Endodermal cell (in vitro differentiated cells): Measurements from ENCODE around the gene SHQ1. TPM values are rescaled to one million over a fixed set of nuclear protein-coding genes. Genes with fewer than 3 reads are reported as not detected.

ENCODE experiments used
- DNase-seq: peaks from one replicate; pipeline ENCODE4 v3.0.0-alpha.2; 2017
- H3K27ac ChIP-seq: 2 replicates; pipeline ENCODE4 v1.5.1; 2013; ENCODE audit warnings: mild to moderate bottlenecking, low read depth, low read length, moderate library complexity
- H3K27me3 ChIP-seq: 2 replicates; pipeline ENCODE4 v1.6.1; 2013; ENCODE audit warnings: mild to moderate bottlenecking, low read length, moderate library complexity; ENCODE audit not compliant: insufficient read depth, control insufficient read depth, poor library complexity, severe bottlenecking
- H3K36me3 ChIP-seq: 2 replicates; pipeline ENCODE4 v1.7.0; 2013; ENCODE audit warnings: mild to moderate bottlenecking, low read length, moderate library complexity; ENCODE audit not compliant: control insufficient read depth, insufficient read depth
- H3K4me1 ChIP-seq: one replicate; pipeline ENCODE4 v1.7.0; 2013; ENCODE audit warnings: low read length; ENCODE audit not compliant: control insufficient read depth, insufficient read depth
- H3K4me3 ChIP-seq: 2 replicates; pipeline ENCODE4 v1.5.1; 2013; ENCODE audit warnings: mild to moderate bottlenecking, low read length, moderate library complexity
- H3K9ac ChIP-seq: 2 replicates; pipeline ENCODE4 v1.6.1; 2013; ENCODE audit warnings: mild to moderate bottlenecking, low read length, moderate library complexity; ENCODE audit not compliant: poor library complexity, severe bottlenecking; ENCODE audit errors: extremely low read depth
- H3K9me3 ChIP-seq: 2 replicates; pipeline ENCODE4 v1.6.1; 2013; ENCODE audit warnings: mild to moderate bottlenecking, low read length, moderate library complexity; ENCODE audit not compliant: control insufficient read depth
- H3K27ac Mint-ChIP-seq: 2 replicates; pipeline ENCODE4 v1.8.0; 2020; ENCODE audit warnings: mixed read lengths
- H3K27me3 Mint-ChIP-seq: 2 replicates; pipeline ENCODE4 v1.8.0; 2021; ENCODE audit warnings: mild to moderate bottlenecking, mixed read lengths; ENCODE audit not compliant: insufficient read depth
- H3K36me3 Mint-ChIP-seq: 2 replicates; pipeline ENCODE4 v1.8.0; 2020; ENCODE audit warnings: low read depth, mixed read lengths
- H3K4me1 Mint-ChIP-seq: 2 replicates; pipeline ENCODE4 v1.8.0; 2020; ENCODE audit warnings: mixed read lengths
- H3K4me3 Mint-ChIP-seq: 2 replicates; pipeline ENCODE4 v1.8.0; 2020; ENCODE audit warnings: mild to moderate bottlenecking, moderate library complexity, mixed read lengths
- H3K9me3 Mint-ChIP-seq: 2 replicates; pipeline ENCODE4 v1.8.0; 2020; ENCODE audit warnings: mild to moderate bottlenecking, mixed read lengths
- WGBS, 2 experiments: methylation state at CpG; one replicate each; pipeline versions ENCODE4 v1.1.5 to v1.1.7; 2013; ENCODE audit warnings: missing lambda C conversion rate in 2 of 2, mixed read lengths in 1 of 2; ENCODE audit not compliant: insufficient coverage in 1 of 2, insufficient read length in 1 of 2; 5-methylcytosine and 5-hydroxymethylcytosine counted together
- total RNA-seq, 2 donors: library from RNA; stranded (reverse); fragmentation: NEBNext Ultra II Directional in 1 of 2; extraction: Animal tissue kit (Norgen Biotek cat#: 25700) in 1 of 2; gene quantifications; 2 replicates in 1 of 2; 3 replicates in 1 of 2; pipeline ENCODE4 v1.2.1, GENCODE V29; 2021
- TF ChIP-seq, protein P1 (sequence below): fragments of 200-600 bp; sonication (generic); conservative IDR thresholded peaks from 2 replicates; pipeline ENCODE4 v1.5.0; 2021; ENCODE audit warnings: antibody characterized with exemption, mild to moderate bottlenecking

Gene SHQ1
- total RNA-seq, 2 donors from 2014 or later: 28.2 to 28.4 TPM

- no peaks in the 10 kb centered on the region for H3K4me1 ChIP-seq
- Mint-ChIP-seq H3K9me3 (no peaks in the 10 kb centered on the region), H3K36me3 (no peaks in the 10 kb centered on the region), H3K27me3 (no peaks in the 10 kb centered on the region), H3K27ac (no peak overlapping the region), H3K4me1 (no peaks in the 10 kb centered on the region), H3K4me3 (no peak overlapping the region)
- H3K9ac ChIP-seq: no peak overlapping the region
- no peak for DNase-seq
- TF ChIP-seq, protein P1, sequence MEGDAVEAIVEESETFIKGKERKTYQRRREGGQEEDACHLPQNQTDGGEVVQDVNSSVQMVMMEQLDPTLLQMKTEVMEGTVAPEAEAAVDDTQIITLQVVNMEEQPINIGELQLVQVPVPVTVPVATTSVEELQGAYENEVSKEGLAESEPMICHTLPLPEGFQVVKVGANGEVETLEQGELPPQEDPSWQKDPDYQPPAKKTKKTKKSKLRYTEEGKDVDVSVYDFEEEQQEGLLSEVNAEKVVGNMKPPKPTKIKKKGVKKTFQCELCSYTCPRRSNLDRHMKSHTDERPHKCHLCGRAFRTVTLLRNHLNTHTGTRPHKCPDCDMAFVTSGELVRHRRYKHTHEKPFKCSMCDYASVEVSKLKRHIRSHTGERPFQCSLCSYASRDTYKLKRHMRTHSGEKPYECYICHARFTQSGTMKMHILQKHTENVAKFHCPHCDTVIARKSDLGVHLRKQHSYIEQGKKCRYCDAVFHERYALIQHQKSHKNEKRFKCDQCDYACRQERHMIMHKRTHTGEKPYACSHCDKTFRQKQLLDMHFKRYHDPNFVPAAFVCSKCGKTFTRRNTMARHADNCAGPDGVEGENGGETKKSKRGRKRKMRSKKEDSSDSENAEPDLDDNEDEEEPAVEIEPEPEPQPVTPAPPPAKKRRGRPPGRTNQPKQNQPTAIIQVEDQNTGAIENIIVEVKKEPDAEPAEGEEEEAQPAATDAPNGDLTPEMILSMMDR: no peak
- no peaks in the 10 kb centered on the region for H3K27me3 ChIP-seq
- H3K36me3 ChIP-seq: no peaks in the 10 kb centered on the region
- no peak overlapping the region for H3K4me3 ChIP-seq
- no peak overlapping the region for H3K27ac ChIP-seq
- H3K9me3 ChIP-seq: no peaks in the 10 kb centered on the region
- WGBS, 2 experiments: 98 to 100% methylated on average over 3 to 4 of the region's 5 CpGs
Measured at GRCh38 chr3:72860053-72860452, 11.8 kb upstream of the SHQ1 start.

GRCh38 chr3:72855001-72855400 is 6.8 kb upstream of the SHQ1 start:
- Histone ChIP-seq H3K9me3 (no peaks in the 10 kb centered on the region), H3K27ac (no peak overlapping the region), H3K4me1 (no peaks in the 10 kb centered on the region), H3K36me3 (no peaks in the 10 kb centered on the region), H3K9ac (no peak overlapping the region), H3K27me3 (peaks cover 10% of the 10 kb centered on the region), H3K4me3 (no peak overlapping the region)
- Mint-ChIP-seq H3K27ac (no peak overlapping the region), H3K27me3 (peaks cover 5% of the 10 kb centered on the region), H3K9me3 (no peaks in the 10 kb centered on the region), H3K4me1 (peaks cover 1% of the 10 kb centered on the region), H3K4me3 (no peak overlapping the region), H3K36me3 (no peaks in the 10 kb centered on the region)
- no peak for DNase-seq
- TF ChIP-seq, protein P1: no peak
- WGBS, 2 experiments: 79 to 91% methylated on average over 3 to 7 of the region's 7 CpGs

DNA sequence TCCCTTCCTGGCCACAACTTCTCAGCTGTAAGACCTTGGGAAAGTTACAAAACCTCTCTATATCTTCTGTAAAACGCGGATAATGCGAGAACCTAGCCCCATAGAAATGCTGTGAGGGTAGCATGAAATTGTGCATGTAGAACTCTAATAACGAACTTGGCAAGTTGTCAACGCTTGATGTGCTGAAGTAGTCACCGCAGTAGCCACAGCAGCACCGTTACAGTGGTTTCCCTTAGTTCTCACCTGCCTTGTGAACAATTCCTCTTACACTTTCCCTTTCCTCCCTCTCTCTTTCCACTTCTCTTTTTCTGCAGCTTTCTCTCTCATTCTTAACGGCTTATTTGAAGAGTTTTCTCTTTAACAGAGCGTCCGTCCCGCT is 447 bp upstream of the SHQ1 start:
- H3K27ac Mint-ChIP-seq: no peak overlapping the region
- H3K9me3 ChIP-seq: no peaks in the 10 kb centered on the region
- H3K4me3 ChIP-seq: peak overlapping the region; percentile 97
- no peaks in the 10 kb centered on the region for H3K36me3 ChIP-seq
- TF ChIP-seq, protein P1: no peak
- H3K4me3 Mint-ChIP-seq: peak overlapping the region; percentile 91
- H3K9ac ChIP-seq: no peak overlapping the region
- H3K27ac ChIP-seq: no peak overlapping the region
- H3K27me3 ChIP-seq: peaks cover 25% of the 10 kb centered on the region
- 3 to 5% methylated on average over 11 of the region's 11 CpGs for WGBS, 2 experiments
- H3K4me1 Mint-ChIP-seq: peaks cover 18% of the 10 kb centered on the region
- H3K36me3 Mint-ChIP-seq: no peaks in the 10 kb centered on the region
- H3K27me3 Mint-ChIP-seq: peaks cover 34% of the 10 kb centered on the region
- H3K4me1 ChIP-seq: no peaks in the 10 kb centered on the region
- no peaks in the 10 kb centered on the region for H3K9me3 Mint-ChIP-seq
- DNase-seq: no peak
